ENCODE measurements around the gene SFTA2. TPM values are rescaled to one million over a fixed set of nuclear protein-coding genes. Genes with fewer than 3 reads are reported as not detected.

Gene SFTA2
- total and polyA plus RNA-seq, 2 of the 8 experiments (the other 6 are each of a cell fraction or from before 2014, with no cell fraction given) = not detected

- Histone ChIP-seq H3K14ac (ENCODE audit: insufficient read length) (no peak overlapping the region), H3K18ac (ENCODE audit: extremely low read depth, low read length) (no peak overlapping the region), H3K9me3 (ENCODE audit: insufficient read depth in 2 of 2, low read depth in 1 of 2, low read length in 1 of 2) (peaks cover 0 to 6% of the 10 kb centered on the region in 2 experiments; a peak in 2 of 4 replicates), H2AFZ (ENCODE audit: low read length) (no peak overlapping the region), H3K27me3 (replicated peaks in 1 of 4; ENCODE audit: control insufficient read depth in 3 of 4, extremely low read depth in 1 of 4, insufficient read depth in 3 of 4, low read length in 3 of 4) (no peaks in the 10 kb centered on the region), H3K36me3 (ENCODE audit: control insufficient read depth in 2 of 4, insufficient read depth in 4 of 4, low read length in 3 of 4) (peaks cover 0 to 9% (median 6%) of the 10 kb centered on the region in 4 experiments; a peak in 4 of 8 replicates), H3K79me2 (ENCODE audit: control insufficient read depth in 1 of 2, insufficient read depth in 2 of 2, low read length in 2 of 2) (no peaks in the 10 kb centered on the region), H3K27ac (ENCODE audit: low read depth, low read length) (no peak overlapping the region), H3K4me2 (ENCODE audit: insufficient read depth in 1 of 2, low read depth in 2 of 2, low read length in 2 of 2) (no peak overlapping the region), H3K9ac (replicated peaks in 1 of 4; ENCODE audit: extremely low read depth in 1 of 4, low read depth in 3 of 4, low read length in 3 of 4) (no peak overlapping the region), H2BK5ac (ENCODE audit: low read depth, low read length) (no peak overlapping the region), H4K20me1 (replicated peaks in 1 of 2; ENCODE audit: control insufficient read depth in 1 of 2, insufficient read depth in 2 of 2, low read length in 2 of 2) (no peaks in the 10 kb centered on the region), H4K5ac (ENCODE audit: insufficient read length, low read depth, low read length) (no peak overlapping the region), H4K91ac (replicated peaks; ENCODE audit: insufficient read length, low read length) (no peak overlapping the region), H2BK20ac (ENCODE audit: low read length) (no peak overlapping the region), H3K23ac (ENCODE audit: insufficient read length) (no peak overlapping the region), H2BK12ac (ENCODE audit: low read depth, low read length) (no peak overlapping the region), H3K4ac (replicated peaks; ENCODE audit: insufficient read length, low read depth, low read length) (no peak overlapping the region), H4K8ac (ENCODE audit: extremely low read depth, insufficient read depth, low read length) (no peak overlapping the region), H3K4me1 (replicated peaks in 1 of 4; ENCODE audit: control insufficient read depth in 3 of 4, insufficient read depth in 4 of 4, low read length in 3 of 4) (0 out of 7 replicates have a peak, but pooled peaks cover 0 to 3% (median 0%) of the 10 kb centered on the region in 4 experiments), H2AK5ac (ENCODE audit: low read depth, low read length) (no peak overlapping the region; the same call in 1 of the 2 replicates), H3K56ac (replicated peaks; ENCODE audit: insufficient read length, low read depth, low read length) (no peak overlapping the region), H2BK15ac (ENCODE audit: low read length) (0 out of 2 replicates have a peak overlapping the region, but pooled peaks have one; percentile 61), H3K4me3 (ENCODE audit: extremely low read depth in 1 of 4, insufficient read depth in 2 of 4, low read depth in 3 of 4, low read length in 4 of 4) (no peak overlapping the region), H3K23me2 (ENCODE audit: low read depth, low read length) (0 out of 2 replicates have a peak, but pooled peaks cover 4% of the 10 kb centered on the region), H2BK120ac (replicated peaks; ENCODE audit: low read depth, low read length) (no peak overlapping the region), H3K79me1 (ENCODE audit: low read depth, low read length) (no peaks in the 10 kb centered on the region)
- no peak for DNase-seq (ENCODE audit: low read depth in 1 of 2, low spot score in 2 of 2)
- no peak for FAIRE-seq
- 76% methylated on average over 8 of the region's 8 CpGs; no CpG with 5 or more reads in 1 of the 2 experiments for WGBS, 2 experiments (ENCODE audit: extremely low coverage in 1 of 2, insufficient coverage in 1 of 2, insufficient read length in 1 of 2, insufficient replicate concordance in 2 of 2, low coverage in 1 of 2, low lambda C conversion rate in 2 of 2, missing lambda C conversion rate in 1 of 2)
- no peak for TF ChIP-seq POLR2AphosphoS5 (IDR thresholded peaks at IDR 0.05; ENCODE audit: low read depth, low read length)
- TF ChIP-seq JUND (IDR thresholded peaks at IDR 0.05; ENCODE audit: low read length) = no peak
- TF ChIP-seq SRF (IDR thresholded peaks at IDR 0.05; ENCODE audit: low read depth, low read length) = no peak
- no peak for TF ChIP-seq BCL11A (IDR thresholded peaks at IDR 0.05; ENCODE audit: low read depth in 2 of 2, low read length in 2 of 2)
- no peak for TF ChIP-seq NRF1 (IDR thresholded peaks at IDR 0.05; ENCODE audit: low read depth, low read length)
- no peak for TF ChIP-seq ATF2 (IDR thresholded peaks at IDR 0.05; ENCODE audit: low read length)
- ChIA-PET POLR2A (ENCODE audit: partially characterized antibody) (interaction anchor here (0.6 to 1.2 kb wide), 5 partner anchors 14 to 164 kb away, joined by 3 to 4 read pairs (median 3); no protein-coding TSS in a partner anchor), CTCF (ENCODE audit: partially characterized antibody) (interaction anchor here (0.6 to 4.2 kb wide), 12 partner anchors 11 to 773 kb away, joined by 3 to 18 read pairs (median 4); no protein-coding TSS in a partner anchor)
Measured at GRCh38 chr6:30931272-30931671, 698 bp downstream of the SFTA2 start.
